ENCODE results near the gene UCMA. TPM values are rescaled to one million over a fixed set of nuclear protein-coding genes. Genes with fewer than 3 reads are reported as not detected.

Gene UCMA
- total and polyA plus RNA-seq, 2 of the 4 experiments (the other 2 are of a cell fraction) = not detected

GRCh38 chr10:13227031-13227430 is 7.1 kb downstream of the UCMA start:
- no peak overlapping the region for H2AFZ ChIP-seq (replicated peaks; ENCODE audit: low read length, poor library complexity)
- H4K8ac ChIP-seq (ENCODE audit: low read depth in 2 of 2, low read length in 2 of 2) = no peak overlapping the region
- H4K91ac ChIP-seq (ENCODE audit: insufficient read depth, low read depth, low read length) = no peak overlapping the region
- CTCF ChIA-PET = no interaction called here
- no peaks in the 10 kb centered on the region for H3K9me3 ChIP-seq (ENCODE audit: control insufficient read depth, insufficient read depth, low read length)
- BruUV-seq (replicated peaks) = no TSS peak
- intact Hi-C loops (cut with micrococcal nuclease) (no loop called here), in situ Hi-C loops (cut with MboI; ENCODE audit: low sequenced_read_pairs) (no loop called here), dilution Hi-C loops (cut with HindIII; ENCODE audit: low sequenced_read_pairs, unreplicated experiment) (no loop called here)
- H3K23ac ChIP-seq (ENCODE audit: low read depth, low read length) = no peak overlapping the region
- H3K9ac ChIP-seq (ENCODE audit: low read depth, low read length) = no peak overlapping the region
- no peak overlapping the region for H3K14ac ChIP-seq (replicated peaks; ENCODE audit: low read depth, low read length)
- no peak overlapping the region for H3K4me3 ChIP-seq (ENCODE audit: insufficient read depth, low read depth, low read length)
- no peak overlapping the region for H4K5ac ChIP-seq (ENCODE audit: low read depth, low read length)
- TF ChIP-seq FOS (IDR thresholded peaks at IDR 0.05; ENCODE audit: low read depth, low read length) = no peak
- no peak for TF ChIP-seq RCOR1 (IDR thresholded peaks at IDR 0.05; ENCODE audit: insufficient replicate concordance, low read length)
- TF ChIP-seq USF2 (IDR thresholded peaks at IDR 0.05; ENCODE audit: low read depth, low read length) = no peak
- TF ChIP-seq MAFK (IDR thresholded peaks at IDR 0.05; ENCODE audit: low read depth, low read length) = no peak
- TF ChIP-seq BHLHE40 (IDR thresholded peaks at IDR 0.05; ENCODE audit: low read depth, low read length) = no peak
- no peak for TF ChIP-seq CHD1 (IDR thresholded peaks at IDR 0.05; ENCODE audit: low read depth, low read length)
- no peak for TF ChIP-seq CTCF (conservative IDR thresholded peaks at IDR 0.05; ENCODE audit: low read depth, low read length)
- TF ChIP-seq POLR2A (IDR thresholded peaks at IDR 0.05; ENCODE audit: low read depth, low read length) = no peak
- TF ChIP-seq NFE2L2 (IDR thresholded peaks at IDR 0.05; ENCODE audit: low read depth, low read length) = no peak
- TF ChIP-seq RAD21 (IDR thresholded peaks at IDR 0.05; ENCODE audit: low read length) = no peak
- no peak for TF ChIP-seq MXI1 (IDR thresholded peaks at IDR 0.05; ENCODE audit: borderline replicate concordance, low read depth, low read length)
- no peak for TF ChIP-seq MAZ (IDR thresholded peaks at IDR 0.05; ENCODE audit: borderline replicate concordance, low read depth, low read length)
- no peak for TF ChIP-seq ELK1 (IDR thresholded peaks at IDR 0.05; ENCODE audit: borderline replicate concordance, low read depth, low read length)
- TF ChIP-seq RFX5 (IDR thresholded peaks at IDR 0.05; ENCODE audit: low read depth, low read length) = no peak
- no peak for TF ChIP-seq CEBPB (IDR thresholded peaks at IDR 0.05; ENCODE audit: low read depth, low read length)
- TF ChIP-seq SMC3 (IDR thresholded peaks at IDR 0.05; ENCODE audit: low read depth, low read length) = no peak
- no peak overlapping the region for H3K56ac ChIP-seq (ENCODE audit: extremely low read depth, insufficient read depth, low read length)
- no peak overlapping the region for H2BK20ac ChIP-seq (ENCODE audit: low read depth, low read length)
- H4K20me1 ChIP-seq (ENCODE audit: insufficient read depth, low read length) = no peaks in the 10 kb centered on the region
- H3K36me3 ChIP-seq (ENCODE audit: control insufficient read depth, insufficient read depth, low read length) = no peaks in the 10 kb centered on the region
- H3K4me1 ChIP-seq (ENCODE audit: control insufficient read depth, insufficient read depth, low read length) = no peaks in the 10 kb centered on the region
- POLR2A ChIA-PET (ENCODE audit: unreplicated experiment) = no interaction called here
- H2AK5ac ChIP-seq (ENCODE audit: low read depth, low read length) = no peak overlapping the region
- ATAC-seq (ENCODE audit: low read depth) (no peak), DNase-seq (no peak)
- no peak overlapping the region for H2AK9ac ChIP-seq (replicated peaks; ENCODE audit: low read depth, low read length, poor library complexity)
- H2BK120ac ChIP-seq (ENCODE audit: low read depth, low read length) = no peak overlapping the region
- no peak overlapping the region for H2BK15ac ChIP-seq (ENCODE audit: low read depth, low read length)
- no peak overlapping the region for H3K4me2 ChIP-seq (ENCODE audit: low read depth, low read length)
- peaks cover 7% of the 10 kb centered on the region; the same call in 1 of the 2 replicates for H3K27me3 ChIP-seq (ENCODE audit: control insufficient read depth, insufficient read depth, low read length)
- H3K27ac ChIP-seq (ENCODE audit: insufficient read depth, low read length) = no peak overlapping the region
- H3K9me1 ChIP-seq (ENCODE audit: insufficient read depth, low read length) = no peaks in the 10 kb centered on the region
- H3K18ac ChIP-seq (ENCODE audit: low read depth, low read length) = no peak overlapping the region
- no peak overlapping the region for H3K4ac ChIP-seq (ENCODE audit: low read depth, low read length)
- no peak overlapping the region for H2BK5ac ChIP-seq (ENCODE audit: low read depth, low read length, poor library complexity, severe bottlenecking)
- no peaks in the 10 kb centered on the region for H3K79me1 ChIP-seq (ENCODE audit: low read depth in 1 of 2, low read length in 2 of 2)
- WGBS, 2 experiments (ENCODE audit: extremely low coverage in 2 of 2, insufficient read length in 1 of 2) = 66% methylated on average over 3 of the region's 5 CpGs; no CpG with 5 or more reads in 1 of the 2 experiments
